Measurements from ENCODE around the gene LYZL1. TPM values are rescaled to one million over a fixed set of nuclear protein-coding genes. Genes with fewer than 3 reads are reported as not detected.

LYZL1 gene
- total RNA-seq, 1 experiment from 2014 or later: not detected

DNA sequence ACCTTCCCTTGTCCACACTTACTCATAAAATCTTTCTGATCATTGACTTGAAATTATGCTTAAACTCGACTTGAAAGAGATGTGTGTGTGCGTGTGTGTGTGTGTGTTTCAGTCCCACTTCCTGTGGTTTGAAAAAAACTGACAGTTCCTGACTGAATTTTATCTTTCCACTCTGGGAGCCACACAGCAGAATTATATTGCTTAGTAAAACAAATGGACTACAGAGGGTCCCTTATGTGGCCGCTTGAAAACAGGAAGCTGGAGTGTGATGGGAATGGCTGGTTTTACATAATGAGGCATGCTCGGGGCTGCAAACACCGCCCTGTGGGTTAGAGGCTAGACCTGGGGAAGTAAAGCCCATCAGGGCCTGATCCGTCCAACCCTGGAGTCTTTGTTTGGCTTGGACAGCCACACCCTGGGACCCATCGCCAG, 54.8 kb downstream of the LYZL1 start:
- no peak overlapping the region for H2BK5ac ChIP-seq (ENCODE audit: insufficient read length, low read length)
- H3T11ph ChIP-seq (ENCODE audit: low read length): no peak overlapping the region
- no peak overlapping the region for H3K56ac ChIP-seq (ENCODE audit: insufficient read length, low read depth, low read length)
- no peaks in the 10 kb centered on the region; the same call in 1 of the 2 replicates for H3K27me3 ChIP-seq (ENCODE audit: insufficient read depth, low read length)
- no CpG with 5 or more reads among the region's 7 CpGs for WGBS (ENCODE audit: extremely low coverage, insufficient read length, low lambda C conversion rate)
- peaks cover 29 to 31% of the 10 kb centered on the region in 2 experiments for H3K4me1 Mint-ChIP-seq
- no peak overlapping the region for H2AK5ac ChIP-seq (ENCODE audit: insufficient read length, low read length)
- peaks cover 6 to 29% (median 9%) of the 10 kb centered on the region in 3 experiments for H3K36me3 Mint-ChIP-seq (ENCODE audit: insufficient read depth in 1 of 3, low read depth in 3 of 3)
- H2BK15ac ChIP-seq (ENCODE audit: low read depth, low read length): no peak overlapping the region
- H3K18ac ChIP-seq (ENCODE audit: insufficient read length, low read depth, low read length): no peak overlapping the region
- H2BK12ac ChIP-seq (ENCODE audit: insufficient read length, low read depth, low read length): no peak overlapping the region
- no peaks in the 10 kb centered on the region for H4K20me1 ChIP-seq (ENCODE audit: control insufficient read depth, insufficient read depth, insufficient read length)
- H3K4me2 ChIP-seq (ENCODE audit: insufficient read depth, insufficient read length, low read length): no peak overlapping the region
- no peaks in the 10 kb centered on the region for H3K79me1 ChIP-seq (ENCODE audit: insufficient read depth, low read depth, low read length, poor library complexity, severe bottlenecking)
- no peak overlapping the region for H4K8ac ChIP-seq (replicated peaks; ENCODE audit: insufficient read length, low read depth, low read length)
- H2AFZ ChIP-seq (ENCODE audit: low read length): no peak overlapping the region
- no peak overlapping the region for H3K4me3 Mint-ChIP-seq
- H3K23me2 ChIP-seq (ENCODE audit: insufficient read length, low read depth, low read length, poor library complexity, severe bottlenecking): no peaks in the 10 kb centered on the region
- H3K27me3 Mint-ChIP-seq (ENCODE audit: low read depth): peaks cover 2% of the 10 kb centered on the region
- H3K27ac ChIP-seq (ENCODE audit: insufficient read length, low read depth, low read length): no peak overlapping the region
- H3K9me3 Mint-ChIP-seq: peaks cover 17 to 21% of the 10 kb centered on the region in 2 experiments
- no peak overlapping the region for H4K91ac ChIP-seq (ENCODE audit: insufficient read length, low read depth, low read length)
- DNase-seq: no peak
- no peak overlapping the region for H2BK120ac ChIP-seq (ENCODE audit: low read depth, low read length, poor library complexity, severe bottlenecking)
- H3K23ac ChIP-seq (ENCODE audit: insufficient read length, low read depth, low read length): no peak overlapping the region
- H3K9me3 ChIP-seq (ENCODE audit: control insufficient read depth, low read depth, low read length): peaks cover 10% of the 10 kb centered on the region
- no peaks in the 10 kb centered on the region for H3K79me2 ChIP-seq (ENCODE audit: insufficient read depth, low read length)
- H3K4me1 ChIP-seq (ENCODE audit: insufficient read depth, low read length): peaks cover 3% of the 10 kb centered on the region; the same call in 1 of the 2 replicates
- H2BK20ac ChIP-seq (ENCODE audit: low read depth, low read length, poor library complexity, severe bottlenecking): no peak overlapping the region
- H4K5ac ChIP-seq (ENCODE audit: insufficient read length, low read depth, low read length): no peak overlapping the region
- no peak overlapping the region for H3K27ac Mint-ChIP-seq
- no peak overlapping the region for H3K14ac ChIP-seq (ENCODE audit: insufficient read depth, low read length)
- no peak overlapping the region for H3K9ac ChIP-seq (ENCODE audit: extremely low read depth, insufficient read length, low read length)
- TF ChIP-seq, protein P1, sequence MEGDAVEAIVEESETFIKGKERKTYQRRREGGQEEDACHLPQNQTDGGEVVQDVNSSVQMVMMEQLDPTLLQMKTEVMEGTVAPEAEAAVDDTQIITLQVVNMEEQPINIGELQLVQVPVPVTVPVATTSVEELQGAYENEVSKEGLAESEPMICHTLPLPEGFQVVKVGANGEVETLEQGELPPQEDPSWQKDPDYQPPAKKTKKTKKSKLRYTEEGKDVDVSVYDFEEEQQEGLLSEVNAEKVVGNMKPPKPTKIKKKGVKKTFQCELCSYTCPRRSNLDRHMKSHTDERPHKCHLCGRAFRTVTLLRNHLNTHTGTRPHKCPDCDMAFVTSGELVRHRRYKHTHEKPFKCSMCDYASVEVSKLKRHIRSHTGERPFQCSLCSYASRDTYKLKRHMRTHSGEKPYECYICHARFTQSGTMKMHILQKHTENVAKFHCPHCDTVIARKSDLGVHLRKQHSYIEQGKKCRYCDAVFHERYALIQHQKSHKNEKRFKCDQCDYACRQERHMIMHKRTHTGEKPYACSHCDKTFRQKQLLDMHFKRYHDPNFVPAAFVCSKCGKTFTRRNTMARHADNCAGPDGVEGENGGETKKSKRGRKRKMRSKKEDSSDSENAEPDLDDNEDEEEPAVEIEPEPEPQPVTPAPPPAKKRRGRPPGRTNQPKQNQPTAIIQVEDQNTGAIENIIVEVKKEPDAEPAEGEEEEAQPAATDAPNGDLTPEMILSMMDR (conservative IDR thresholded peaks at IDR 0.05): no peak
- no peak overlapping the region for H3K4ac ChIP-seq (ENCODE audit: low read depth, low read length)

Measured in H9 (cell line).